GM18870 (cell line): ENCODE data around the gene TBC1D10B.

Experiments
- ATAC-seq: cut with Tn5 transposase; IDR thresholded peaks from one replicate; pipeline ENCODE4 v1.9.1; 2021; ENCODE audit warnings: moderate library complexity; ENCODE audit not compliant: unreplicated experiment

The TBC1D10B gene, protein sequence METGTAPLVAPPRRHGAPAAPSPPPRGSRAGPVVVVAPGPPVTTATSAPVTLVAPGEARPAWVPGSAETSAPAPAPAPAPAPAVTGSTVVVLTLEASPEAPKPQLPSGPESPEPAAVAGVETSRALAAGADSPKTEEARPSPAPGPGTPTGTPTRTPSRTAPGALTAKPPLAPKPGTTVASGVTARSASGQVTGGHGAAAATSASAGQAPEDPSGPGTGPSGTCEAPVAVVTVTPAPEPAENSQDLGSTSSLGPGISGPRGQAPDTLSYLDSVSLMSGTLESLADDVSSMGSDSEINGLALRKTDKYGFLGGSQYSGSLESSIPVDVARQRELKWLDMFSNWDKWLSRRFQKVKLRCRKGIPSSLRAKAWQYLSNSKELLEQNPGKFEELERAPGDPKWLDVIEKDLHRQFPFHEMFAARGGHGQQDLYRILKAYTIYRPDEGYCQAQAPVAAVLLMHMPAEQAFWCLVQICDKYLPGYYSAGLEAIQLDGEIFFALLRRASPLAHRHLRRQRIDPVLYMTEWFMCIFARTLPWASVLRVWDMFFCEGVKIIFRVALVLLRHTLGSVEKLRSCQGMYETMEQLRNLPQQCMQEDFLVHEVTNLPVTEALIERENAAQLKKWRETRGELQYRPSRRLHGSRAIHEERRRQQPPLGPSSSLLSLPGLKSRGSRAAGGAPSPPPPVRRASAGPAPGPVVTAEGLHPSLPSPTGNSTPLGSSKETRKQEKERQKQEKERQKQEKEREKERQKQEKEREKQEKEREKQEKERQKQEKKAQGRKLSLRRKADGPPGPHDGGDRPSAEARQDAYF

DNA sequence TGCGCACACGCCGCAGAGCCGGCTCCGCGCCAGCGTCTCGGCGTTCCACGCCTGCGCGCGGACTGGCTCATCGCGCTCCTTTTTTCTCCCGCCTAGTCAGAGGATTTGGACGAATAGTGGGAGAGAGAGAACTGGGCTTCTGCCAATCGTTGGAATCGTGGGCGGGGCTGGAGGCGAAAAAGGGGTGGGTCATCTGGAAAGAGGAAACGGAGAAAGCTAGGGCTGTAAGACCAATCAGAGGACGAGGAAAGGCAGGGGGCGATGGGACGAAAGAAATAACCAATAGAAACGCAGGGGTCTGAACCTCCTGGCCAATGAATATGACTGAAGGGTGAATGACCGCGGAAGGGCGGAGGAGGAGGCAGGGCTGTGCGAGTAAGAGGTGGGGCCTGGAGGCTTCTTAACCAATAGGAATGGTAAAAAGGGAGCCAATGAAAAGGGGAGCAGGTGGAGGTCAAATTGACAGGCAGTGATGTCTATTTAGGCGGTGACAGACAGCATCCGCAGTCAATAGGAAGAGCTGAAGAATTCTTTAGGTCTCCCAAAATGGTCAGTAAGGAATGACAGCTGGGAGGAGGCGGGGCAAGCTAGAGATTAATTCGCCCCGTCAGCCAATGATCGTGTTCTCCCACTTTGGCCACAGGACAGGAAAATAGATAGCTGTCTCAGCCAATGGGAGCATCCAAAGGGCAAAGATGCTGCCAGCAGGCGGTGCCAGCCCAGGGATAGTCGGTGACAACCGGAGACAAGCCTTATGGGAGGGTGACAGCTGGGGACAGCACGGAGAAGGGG lies at the start of gene TBC1D10B:
Gene TBC1D10B, minus strand, starts transcription at position 39 of the 792 bp plus-strand sequence. CDS start 311 bp downstream, outside the sequence.
- ATAC-seq = peak; percentile 85

DNA sequence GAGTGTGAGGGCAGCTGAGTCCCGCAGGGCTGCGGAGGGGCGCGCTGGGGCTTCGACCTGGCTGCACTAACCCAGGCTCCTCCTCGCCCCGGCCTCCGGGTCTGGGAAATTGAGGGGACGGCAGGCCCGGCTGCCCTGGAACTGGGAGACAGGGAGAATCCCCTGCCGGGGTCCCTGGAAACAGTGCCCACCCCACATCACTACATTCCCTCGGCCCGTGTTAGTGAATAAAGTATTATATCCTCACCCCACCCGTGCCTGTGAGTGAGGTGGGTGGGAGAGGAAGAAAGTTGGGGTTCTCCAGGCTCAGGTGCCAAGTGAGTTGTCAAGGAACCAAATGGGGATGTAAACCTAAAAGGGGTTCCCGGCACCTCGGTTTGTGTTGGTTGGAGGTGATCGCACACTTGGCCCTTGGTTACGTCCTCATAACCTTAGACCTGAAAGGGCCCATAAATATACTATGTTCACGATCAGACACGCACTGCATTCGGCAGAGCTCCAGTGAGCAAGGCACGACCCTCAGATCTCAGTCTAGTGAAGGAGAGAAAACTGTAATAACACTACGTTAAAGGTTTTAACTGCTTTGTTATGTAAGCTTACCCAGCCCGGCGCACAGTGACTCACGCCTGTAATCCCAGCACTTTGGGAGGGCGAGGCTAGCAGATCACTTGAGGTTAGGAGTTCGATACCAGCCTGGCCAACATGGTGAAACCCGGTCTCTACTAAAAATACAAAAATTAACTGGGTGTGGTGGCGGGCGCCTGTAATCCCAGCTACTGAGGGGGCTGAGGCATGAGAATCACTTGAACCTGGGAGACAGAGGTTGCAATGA lies 48.3 kb upstream of the TBC1D10B start:
- no peak for ATAC-seq

DNA sequence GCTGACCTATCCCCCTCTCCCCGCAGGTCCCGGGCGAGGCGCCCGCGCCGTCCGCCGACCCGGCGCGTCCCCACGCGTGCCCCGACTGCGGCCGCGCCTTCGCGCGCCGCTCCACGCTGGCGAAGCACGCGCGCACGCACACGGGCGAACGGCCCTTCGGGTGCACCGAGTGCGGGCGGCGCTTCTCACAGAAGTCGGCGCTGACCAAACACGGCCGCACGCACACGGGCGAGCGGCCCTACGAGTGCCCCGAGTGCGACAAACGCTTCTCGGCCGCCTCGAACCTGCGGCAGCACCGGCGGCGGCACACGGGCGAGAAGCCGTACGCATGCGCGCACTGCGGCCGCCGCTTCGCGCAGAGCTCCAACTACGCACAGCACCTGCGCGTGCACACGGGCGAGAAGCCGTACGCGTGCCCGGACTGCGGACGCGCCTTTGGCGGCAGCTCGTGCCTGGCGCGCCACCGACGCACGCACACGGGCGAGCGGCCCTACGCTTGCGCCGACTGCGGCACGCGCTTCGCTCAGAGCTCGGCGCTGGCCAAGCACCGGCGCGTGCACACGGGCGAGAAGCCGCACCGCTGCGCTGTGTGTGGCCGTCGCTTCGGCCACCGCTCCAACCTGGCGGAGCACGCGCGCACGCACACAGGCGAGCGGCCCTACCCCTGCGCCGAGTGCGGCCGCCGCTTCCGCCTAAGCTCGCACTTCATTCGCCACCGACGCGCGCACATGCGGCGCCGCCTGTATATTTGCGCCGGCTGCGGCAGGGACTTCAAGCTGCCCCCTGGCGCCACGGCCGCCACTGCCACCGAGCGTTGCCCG lies 47.4 kb upstream of the TBC1D10B start:
- peak; percentile 46 for ATAC-seq

DNA sequence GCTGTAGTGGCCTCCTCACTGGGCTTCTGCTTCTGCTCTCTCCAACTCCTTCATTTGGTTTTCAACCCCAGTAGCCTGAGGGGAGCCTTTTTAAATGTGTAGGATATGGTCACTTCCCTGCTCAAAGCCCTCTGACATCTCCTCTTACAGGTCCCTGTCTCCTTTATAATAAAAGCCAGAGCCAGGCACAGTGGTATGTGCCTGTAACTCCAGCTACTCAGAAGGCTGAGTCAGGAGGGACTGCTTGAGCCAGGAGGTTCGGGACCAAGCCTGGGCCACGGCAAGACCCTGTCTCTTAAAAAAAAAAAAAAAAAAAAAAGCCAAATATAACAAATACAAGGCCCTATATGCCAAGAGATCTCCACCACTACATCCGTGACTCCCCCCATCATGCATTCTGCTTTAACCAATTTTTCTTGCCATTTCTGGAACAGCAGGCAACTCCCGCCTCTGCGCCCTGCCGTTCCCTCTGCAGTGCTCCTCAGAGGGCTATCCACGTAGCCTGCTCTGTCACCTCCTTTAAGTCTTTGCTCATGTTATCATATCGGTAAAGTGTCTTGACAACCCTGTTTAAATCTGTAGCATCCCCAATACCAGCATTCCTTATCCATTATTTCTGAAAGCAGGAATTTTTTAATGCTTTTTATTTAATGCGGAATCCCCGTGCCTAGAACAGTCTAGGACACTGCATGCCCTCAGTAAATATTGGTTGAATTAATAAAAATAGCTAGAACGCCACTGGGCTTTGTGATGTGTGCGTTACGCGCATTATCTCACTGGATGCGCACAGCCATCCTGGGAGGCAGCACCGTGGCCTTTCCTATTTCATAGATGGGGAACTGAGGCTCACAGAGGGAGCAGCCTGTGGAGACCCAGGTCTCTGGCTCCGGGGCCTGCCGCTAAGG lies 46.6 kb upstream of the TBC1D10B start:
- ATAC-seq = no peak

DNA sequence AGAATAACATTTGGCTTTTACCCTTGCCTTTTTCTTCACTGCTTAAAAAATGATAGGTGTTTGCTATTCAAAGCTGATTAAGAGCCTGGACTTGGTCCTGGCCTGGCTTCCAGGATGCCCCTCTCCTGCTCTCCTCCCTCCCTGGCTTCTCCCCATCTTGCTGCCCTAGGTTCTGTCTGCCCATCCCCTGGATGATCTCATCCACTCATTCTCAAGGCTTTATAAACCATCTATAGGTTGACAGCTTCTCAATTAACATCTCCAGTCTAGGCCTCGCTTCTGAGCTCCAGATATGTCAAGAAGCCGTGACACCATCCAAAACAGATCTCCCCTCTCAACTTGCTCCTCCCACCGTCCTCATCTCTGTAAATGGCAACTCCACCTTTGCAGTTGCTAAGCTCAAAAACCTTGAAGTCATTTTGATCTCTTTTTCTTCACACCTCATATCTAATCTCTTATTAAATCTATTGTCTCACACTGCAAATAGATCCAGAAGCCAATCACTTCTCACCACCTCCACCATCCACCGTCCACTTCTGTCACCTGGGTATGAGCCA lies 45.8 kb upstream of the TBC1D10B start:
- ATAC-seq = no peak

DNA sequence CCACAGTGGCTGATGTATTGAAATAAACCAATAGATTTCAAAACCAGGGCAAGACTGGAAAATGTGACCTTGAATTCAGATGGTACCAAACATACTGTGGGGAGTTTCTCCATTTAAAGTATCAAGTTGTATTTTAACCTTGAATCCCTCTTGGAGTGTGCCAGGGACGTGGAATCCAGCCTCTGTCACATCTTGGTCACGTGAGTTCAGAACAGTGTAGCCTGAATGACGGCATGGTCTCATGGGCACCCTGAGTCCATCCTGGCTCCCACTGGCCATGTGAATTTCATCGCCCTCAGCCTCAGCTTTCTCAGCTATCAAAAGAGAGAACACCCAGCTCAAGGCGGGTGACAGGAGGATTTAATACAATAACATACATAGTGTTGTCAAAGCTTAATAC lies 43.9 kb upstream of the TBC1D10B start:
- no peak for ATAC-seq

DNA sequence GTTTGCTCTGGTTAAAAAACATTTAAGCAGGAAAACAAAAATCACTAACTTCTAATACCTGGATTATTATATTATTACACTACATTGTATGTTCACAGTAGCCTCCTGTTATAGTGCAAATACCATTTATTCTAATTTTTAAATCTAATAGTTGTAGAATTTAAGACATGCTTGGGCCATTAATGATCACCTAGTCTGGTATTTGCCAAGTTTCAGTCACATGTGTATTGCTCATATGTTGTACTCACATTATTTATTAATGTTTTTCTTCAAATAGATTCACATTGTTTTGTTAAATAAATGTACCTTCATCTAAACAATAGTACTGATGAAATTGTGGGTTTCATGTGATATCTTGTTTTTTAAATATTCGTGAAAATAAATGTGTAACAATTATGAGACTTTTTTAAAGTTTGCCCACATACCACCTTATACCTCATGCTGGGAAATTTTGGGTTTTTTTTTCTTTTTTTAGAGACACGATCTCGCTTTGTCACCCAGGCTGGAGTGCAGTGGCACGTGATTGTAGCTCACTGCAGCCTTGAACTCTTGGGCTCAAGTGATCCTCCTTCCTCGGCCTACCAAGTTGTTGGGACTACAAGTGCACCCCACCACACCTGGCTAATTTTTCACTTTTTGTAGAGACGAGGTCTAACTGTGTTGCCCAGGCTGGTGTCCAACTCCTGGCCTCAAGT lies 43.0 kb upstream of the TBC1D10B start:
- ATAC-seq = no peak

DNA sequence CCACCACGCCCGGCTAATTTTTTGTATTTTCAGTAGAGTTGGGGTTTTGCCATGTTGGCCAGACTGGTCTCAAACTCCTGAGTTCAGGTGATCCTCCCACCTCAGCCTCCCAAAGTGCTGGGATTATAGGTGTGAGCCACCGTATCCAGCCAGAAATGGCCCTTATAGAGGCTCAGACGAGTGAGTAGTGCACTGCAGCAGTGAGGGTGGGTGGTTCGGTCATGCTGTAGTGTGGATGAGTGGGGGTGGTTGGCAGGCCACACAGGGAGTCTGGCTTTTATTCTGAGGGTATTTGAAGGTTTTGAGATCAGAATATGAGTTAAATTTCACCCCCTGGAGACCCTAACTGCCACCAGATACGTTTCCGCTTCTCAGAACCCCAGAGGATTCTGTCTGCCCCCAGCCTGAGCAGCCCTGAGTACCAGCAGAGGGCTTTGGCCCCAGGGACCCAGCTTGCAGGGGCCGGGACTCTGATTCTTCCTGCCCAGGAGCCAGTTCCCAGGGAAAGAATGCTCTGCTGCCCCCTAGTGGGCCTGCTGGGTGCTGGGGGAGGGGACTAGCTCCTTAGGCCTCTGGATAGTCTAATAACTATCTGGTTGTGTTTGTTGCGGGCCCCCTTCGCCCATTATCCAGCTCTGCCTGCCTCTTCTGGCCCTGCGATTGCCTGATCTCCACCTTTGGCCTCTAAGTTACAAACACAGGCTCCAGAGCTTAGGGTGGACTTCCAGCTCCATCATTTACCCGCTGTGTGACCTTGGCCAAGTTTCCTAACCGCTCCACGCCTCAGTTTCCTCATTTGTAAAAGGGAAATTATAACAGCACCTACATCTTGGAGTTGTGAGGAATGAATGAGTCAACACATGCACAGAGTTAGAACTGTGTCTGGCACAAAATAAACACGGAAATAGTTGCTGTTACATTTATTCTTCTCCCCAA lies 39.1 kb upstream of the TBC1D10B start:
- peak; percentile 41 for ATAC-seq

DNA sequence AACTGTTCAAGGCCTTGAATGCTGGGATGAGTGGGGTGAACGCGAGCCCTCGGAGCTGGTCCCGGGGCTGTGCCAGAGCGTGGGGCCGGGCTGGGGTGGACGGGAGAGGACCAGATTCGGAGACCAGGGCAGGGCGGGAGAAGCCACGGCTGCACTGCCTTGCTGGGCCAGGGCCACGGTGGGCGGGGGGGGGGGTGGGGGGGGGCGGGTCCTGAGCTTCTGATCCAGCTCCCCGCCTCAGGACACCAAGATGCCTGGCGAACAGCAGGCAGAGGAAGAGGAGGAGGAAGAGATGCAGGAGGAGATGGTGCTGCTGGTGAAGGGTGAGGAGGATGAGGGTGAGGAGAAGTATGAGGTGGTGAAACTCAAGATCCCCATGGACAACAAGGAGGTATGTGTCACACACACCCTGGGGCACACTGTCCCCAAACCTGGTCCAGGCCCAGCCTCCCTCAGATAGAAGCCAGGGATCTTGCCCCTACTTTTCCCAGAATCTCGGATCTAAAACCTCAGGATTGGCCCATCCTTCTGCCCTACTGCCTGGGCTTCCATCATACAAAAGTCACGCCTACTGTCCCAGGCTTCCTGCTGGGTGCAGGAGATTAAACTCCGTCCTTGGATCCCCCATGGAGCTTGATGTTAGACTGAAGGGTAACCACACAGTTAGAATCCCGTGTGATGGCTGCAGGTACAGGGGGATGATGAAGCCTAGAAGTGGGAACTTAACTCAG lies 37.7 kb upstream of the TBC1D10B start:
- no peak for ATAC-seq

DNA sequence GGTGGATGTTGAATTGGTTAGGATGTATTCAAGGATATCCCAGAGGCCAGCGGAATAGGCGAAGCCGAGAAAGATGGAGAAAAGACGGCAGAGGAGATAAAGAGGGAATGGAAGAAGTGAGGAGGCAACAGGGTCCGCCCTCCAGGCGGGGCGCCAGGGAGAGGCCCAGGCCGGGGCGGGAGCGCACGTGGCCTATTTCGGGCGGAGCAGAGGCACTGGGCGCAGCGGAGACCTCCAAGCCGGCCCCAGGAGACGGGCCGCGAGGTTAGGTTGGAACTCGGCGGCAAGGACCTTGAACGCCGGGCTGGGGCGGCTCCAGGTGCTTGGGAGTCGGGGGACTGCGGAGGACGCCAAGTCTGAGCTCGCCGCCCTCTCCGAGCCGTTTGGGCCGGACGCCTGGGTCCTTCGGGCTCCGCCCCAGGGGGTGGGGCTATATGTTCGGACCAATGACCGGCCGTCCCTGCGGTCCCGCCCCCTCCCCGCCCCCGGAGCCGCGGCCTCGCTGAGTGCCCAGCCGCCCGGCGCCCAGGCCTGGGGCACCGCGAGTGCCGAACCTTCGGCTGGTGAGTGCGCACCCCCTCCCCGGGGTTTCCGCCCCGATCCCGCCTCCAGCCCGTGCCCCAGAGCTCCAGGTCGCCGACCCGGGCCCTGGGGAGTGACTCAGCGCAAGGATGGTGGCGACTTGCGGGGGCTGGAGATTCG lies 37.0 kb upstream of the TBC1D10B start, which contains the start of gene ZNF771:
Gene ZNF771, plus strand, starts transcription at position 505 of the 702 bp plus-strand sequence. CDS start 448 bp downstream, outside the sequence.
- peak; percentile 48 for ATAC-seq

DNA sequence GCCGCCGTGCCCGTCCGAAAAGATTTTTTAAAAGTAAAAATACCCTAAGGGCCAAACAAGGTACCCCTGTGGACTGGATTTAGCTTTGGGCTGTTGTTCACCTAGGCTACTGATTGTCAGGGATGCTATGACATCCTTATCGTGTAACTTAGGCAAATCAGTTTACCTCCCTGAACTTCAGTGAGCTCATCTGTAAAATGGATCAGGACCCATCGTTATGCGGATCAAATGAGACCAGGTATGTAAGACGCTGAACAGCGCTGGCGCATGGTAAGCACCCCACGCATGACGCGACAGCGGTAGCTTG lies 36.5 kb upstream of the TBC1D10B start:
- ATAC-seq = no peak

DNA sequence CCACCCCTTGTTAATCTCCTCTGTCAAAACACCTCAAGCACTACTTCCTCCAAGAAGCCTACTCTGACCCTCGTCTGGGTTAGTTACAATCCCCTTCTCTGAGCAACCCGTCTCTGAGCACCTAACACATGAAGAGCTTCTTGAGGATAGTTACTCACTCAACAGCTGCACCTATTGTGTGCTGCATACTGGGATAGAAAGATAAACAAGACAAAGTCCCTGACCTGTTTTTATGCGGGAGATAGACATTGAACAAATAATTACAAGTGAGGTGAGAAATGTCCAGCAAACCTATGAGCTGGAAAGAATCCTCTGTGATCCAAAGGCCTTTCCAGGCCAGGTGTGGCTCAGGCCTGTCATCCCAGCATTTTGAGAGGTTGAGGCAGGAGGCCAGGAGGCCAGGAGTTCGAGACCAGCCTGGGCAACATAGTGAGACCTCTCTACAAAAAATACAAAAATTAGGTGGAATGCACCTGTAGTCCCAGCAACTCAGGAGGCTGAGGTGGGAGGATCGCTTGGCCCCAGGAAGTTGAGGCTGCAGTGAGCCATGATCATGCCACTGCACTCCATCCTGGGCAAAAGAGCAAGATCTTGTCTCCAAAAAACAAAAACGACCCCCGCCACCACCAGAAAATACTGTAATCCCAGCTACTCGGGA lies 31.6 kb upstream of the TBC1D10B start:
- no peak for ATAC-seq

DNA sequence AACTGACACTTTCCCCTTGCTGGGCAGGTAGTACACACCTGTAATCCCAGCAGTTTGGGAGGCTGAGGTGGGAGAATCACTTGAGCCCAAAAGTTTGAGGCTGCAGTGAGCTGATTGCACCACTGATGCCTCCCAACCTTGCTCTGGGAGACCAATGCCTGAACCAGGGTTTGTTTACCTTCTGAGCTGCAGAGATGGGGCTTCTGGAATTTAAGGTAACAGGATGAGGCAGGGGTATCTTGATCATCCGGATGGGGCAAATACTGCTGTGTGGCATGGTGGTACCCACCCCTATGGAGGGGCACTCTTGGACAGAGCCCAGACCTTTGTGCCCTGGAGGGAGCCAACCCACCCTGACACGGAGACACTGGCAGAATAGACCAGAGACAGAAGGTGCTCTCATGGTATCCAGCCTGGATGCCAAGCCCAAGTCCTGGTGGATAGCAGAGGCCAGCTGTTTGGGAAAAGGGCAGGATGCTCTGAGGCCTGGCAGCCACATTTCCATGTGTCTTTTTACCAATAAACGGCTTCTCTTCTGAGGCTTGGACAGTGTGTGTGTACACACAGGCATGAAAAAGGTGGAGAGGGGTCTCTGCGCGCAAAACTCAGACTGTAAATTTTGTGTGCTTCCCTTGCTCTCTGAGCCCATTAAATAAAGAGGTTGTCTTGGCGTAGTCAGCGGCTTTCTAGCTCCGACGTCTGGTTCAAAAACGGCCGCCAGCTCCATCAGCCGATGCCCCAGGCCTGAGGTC lies 29.3 kb upstream of the TBC1D10B start:
- ATAC-seq = no peak
